ENCODE data around the gene IER5. TPM values are rescaled to one million over a fixed set of nuclear protein-coding genes. Genes with fewer than 3 reads are reported as not detected.

IER5 gene
- total and polyA plus RNA-seq, 2 of the 13 experiments (the other 11 are each of a cell fraction or from before 2014, with no cell fraction given) = 2.5 to 3.5 TPM

DNA sequence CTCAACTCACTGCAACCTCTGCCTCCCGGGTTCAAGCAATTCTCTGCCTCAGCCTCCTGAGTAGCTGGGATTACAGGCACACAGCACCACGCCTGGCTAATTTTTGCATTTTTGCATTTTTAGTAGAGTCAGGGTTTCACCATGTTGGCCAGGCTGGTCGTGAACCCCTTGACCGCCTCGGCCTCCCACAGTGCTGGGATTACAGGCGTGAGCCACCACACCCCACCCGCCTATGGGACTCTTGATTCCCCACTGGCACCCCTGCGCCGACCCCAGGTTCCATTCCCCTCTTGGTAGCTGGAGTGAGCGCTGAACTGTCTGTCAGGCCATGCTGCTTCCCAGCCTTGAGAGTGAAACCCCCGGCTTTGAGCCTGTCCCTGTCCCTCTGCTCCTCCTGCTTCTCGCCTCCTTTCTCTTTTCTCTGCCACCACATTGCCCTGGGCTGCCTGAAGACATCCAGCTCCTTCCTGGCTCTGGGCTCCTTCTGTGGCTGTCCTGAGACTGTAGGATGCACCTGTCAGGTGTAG is 48.8 kb downstream of the IER5 start (continued):
- TF ChIP-seq, protein P1, sequence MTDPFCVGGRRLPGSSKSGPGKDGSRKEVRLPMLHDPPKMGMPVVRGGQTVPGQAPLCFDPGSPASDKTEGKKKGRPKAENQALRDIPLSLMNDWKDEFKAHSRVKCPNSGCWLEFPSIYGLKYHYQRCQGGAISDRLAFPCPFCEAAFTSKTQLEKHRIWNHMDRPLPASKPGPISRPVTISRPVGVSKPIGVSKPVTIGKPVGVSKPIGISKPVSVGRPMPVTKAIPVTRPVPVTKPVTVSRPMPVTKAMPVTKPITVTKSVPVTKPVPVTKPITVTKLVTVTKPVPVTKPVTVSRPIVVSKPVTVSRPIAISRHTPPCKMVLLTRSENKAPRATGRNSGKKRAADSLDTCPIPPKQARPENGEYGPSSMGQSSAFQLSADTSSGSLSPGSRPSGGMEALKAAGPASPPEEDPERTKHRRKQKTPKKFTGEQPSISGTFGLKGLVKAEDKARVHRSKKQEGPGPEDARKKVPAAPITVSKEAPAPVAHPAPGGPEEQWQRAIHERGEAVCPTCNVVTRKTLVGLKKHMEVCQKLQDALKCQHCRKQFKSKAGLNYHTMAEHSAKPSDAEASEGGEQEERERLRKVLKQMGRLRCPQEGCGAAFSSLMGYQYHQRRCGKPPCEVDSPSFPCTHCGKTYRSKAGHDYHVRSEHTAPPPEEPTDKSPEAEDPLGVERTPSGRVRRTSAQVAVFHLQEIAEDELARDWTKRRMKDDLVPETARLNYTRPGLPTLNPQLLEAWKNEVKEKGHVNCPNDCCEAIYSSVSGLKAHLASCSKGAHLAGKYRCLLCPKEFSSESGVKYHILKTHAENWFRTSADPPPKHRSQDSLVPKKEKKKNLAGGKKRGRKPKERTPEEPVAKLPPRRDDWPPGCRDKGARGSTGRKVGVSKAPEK (CRISPR knock-in tag; IDR thresholded peaks at IDR 0.05; ENCODE audit: borderline replicate concordance) = no peak

DNA sequence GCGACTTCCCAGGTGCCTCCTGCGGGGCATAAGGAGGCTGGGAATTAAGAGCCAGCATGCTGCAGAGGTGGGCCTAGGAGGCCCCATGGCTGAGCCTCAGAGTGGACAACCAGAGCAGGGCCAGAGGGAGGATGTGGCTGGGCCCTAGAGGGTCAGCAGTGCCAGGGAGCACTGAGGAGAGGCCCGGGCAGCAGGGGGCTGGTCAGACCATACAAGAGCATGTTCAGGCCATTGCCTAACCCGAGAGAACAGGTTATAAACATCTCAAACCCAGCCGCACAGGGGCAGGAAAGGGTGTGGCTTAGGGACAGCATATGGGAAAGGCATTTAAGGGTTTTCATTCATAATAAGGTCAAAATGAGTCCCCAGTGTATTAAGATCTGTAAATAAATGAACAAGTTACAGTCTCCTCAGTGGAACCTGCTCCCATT is 51.1 kb downstream of the IER5 start:
- WGBS (ENCODE audit: low lambda C conversion rate) = 17% methylated on average over 5 of the region's 5 CpGs
- POLR2A ChIA-PET = interaction anchor here (2.0 to 2.8 kb wide), 2 partner anchors 46 to 106 kb away, joined by 4 to 10 read pairs; partner anchors contain the start of gene MR1
- no peak overlapping the region for H3K9ac ChIP-seq (ENCODE audit: insufficient read depth, low read depth, low read length)
- H3K4me1 ChIP-seq (ENCODE audit: insufficient read depth, low read length) = peaks cover 48% of the 10 kb centered on the region
- H3K79me2 ChIP-seq (ENCODE audit: insufficient read depth, low read length) = no peaks in the 10 kb centered on the region
- no peak for FAIRE-seq
- TF ChIP-seq ZNF720 (CRISPR knock-in tag; IDR thresholded peaks at IDR 0.05) = no peak
- no peak for TF ChIP-seq ZNF567 (CRISPR knock-in tag; IDR thresholded peaks at IDR 0.05; ENCODE audit: borderline replicate concordance)
- no peak for TF ChIP-seq MZF1 (CRISPR knock-in tag; IDR thresholded peaks at IDR 0.05; ENCODE audit: borderline replicate concordance)
- TF ChIP-seq ZNF263 (CRISPR knock-in tag; IDR thresholded peaks at IDR 0.05) = 0 out of 2 replicates have a peak, but pooled peaks have one; percentile 38
- no peak for TF ChIP-seq NFIB (CRISPR knock-in tag; IDR thresholded peaks at IDR 0.05; ENCODE audit: borderline replicate concordance)
- no peaks in the 10 kb centered on the region for H4K20me1 ChIP-seq (ENCODE audit: insufficient read depth, low read length)
- CTCF ChIA-PET (ENCODE audit: low intra/inter-chr PET ratio, low total read pairs) = interaction anchor here (1.3 kb wide), 1 partner anchor 102 kb away, joined by 3 read pairs; no protein-coding TSS in a partner anchor
- no peak overlapping the region for H3K4me2 ChIP-seq (ENCODE audit: low read depth, low read length)
- peaks cover 0 to 9% of the 10 kb centered on the region in 2 experiments; a peak in 1 of 5 replicates for H3K27me3 ChIP-seq (ENCODE audit: control insufficient read depth in 1 of 2, insufficient read depth in 2 of 2, low read length in 2 of 2)
- no peaks in the 10 kb centered on the region for H3K9me3 ChIP-seq (ENCODE audit: low read length)
- BruUV-seq (replicated peaks) = no TSS peak
- ATAC-seq = peak; percentile 8; the same call in 1 of the 3 replicates
- no peak overlapping the region for H2AFZ ChIP-seq (ENCODE audit: low read length)
- intact Hi-C loops (cut with micrococcal nuclease; ENCODE audit: unreplicated experiment) = loop anchor here (5.0 kb wide), 1 partner anchor 117 kb away; the partner anchor contains the start of gene STX6
- H3K36me3 ChIP-seq (replicated peaks in 1 of 2; ENCODE audit: control insufficient read depth in 1 of 2, insufficient read depth in 2 of 2, low read length in 2 of 2) = no peaks in the 10 kb centered on the region
- DNase-seq (ENCODE audit: low spot score) = no peak
- H3K4me3 ChIP-seq (replicated peaks in 1 of 3; ENCODE audit: insufficient read depth in 1 of 3, low read depth in 2 of 3, low read length in 3 of 3) = no peak overlapping the region
- no peak overlapping the region for H3K27ac ChIP-seq (ENCODE audit: extremely low read length, insufficient read depth, low read length)
- in situ Hi-C loops (cut with HindIII; ENCODE audit: extremely low pct_ligation_motif_present, low pct_unique_long_range_greater_than_20kb) = loop anchor here (5.0 to 25.0 kb wide), 4 partner anchors 52 to 627 kb away; partner anchors contain the start of genes ACBD6 and IER5
